GM12878 (cell line): ENCODE data around the gene TCEAL1. TPM values are rescaled to one million over a fixed set of nuclear protein-coding genes. Genes with fewer than 3 reads are reported as not detected.

Experiments used
- ATAC-seq: fragments of 200-7000 bp; cut with Tn5 transposase; 3 replicates; pipeline ENCODE4 v1.9.1; 2020; ENCODE audit warnings: mild to moderate bottlenecking, moderate library complexity
- BruUV-seq: library from RNA; stranded (reverse); fragments of 400-500 nt; replicated peaks from 2 replicates; lab custom pipeline; 2021; lab: Mats Ljungman, UMichigan
- CTCF ChIA-PET: fragments of 300-600 bp; sonication (Branson Sonifier 250); formaldehyde crosslinking; extraction: SDS; loops from one replicate; lab custom pipeline; 2021; ENCODE audit warnings: inconsistent platforms; lab: Yijun Ruan, JAX
- POLR2A ChIA-PET: fragments of 350-600 bp; formaldehyde crosslinking; extraction: SDS; loops from one replicate; lab custom pipeline; 2021; ENCODE audit warnings: inconsistent platforms; lab: Charles Lee
- RAD21 ChIA-PET: fragments of 300-600 bp; sonication (Branson Sonifier 250); formaldehyde crosslinking; loops from one replicate; lab custom pipeline; 2023; ENCODE audit warnings: antibody characterized with exemption; ENCODE audit not compliant: unreplicated experiment; lab: Charles Lee
- SMC1A ChIA-PET: fragments of 300-600 bp; sonication (Branson Sonifier 250); formaldehyde crosslinking; loops from one replicate; lab custom pipeline; 2023; ENCODE audit not compliant: unreplicated experiment, uncharacterized antibody; lab: Charles Lee
- DNase-seq: peaks from one replicate; pipeline ENCODE4 v3.0.0-alpha.2; 2011; ENCODE audit warnings: low read depth, low spot score
- FAIRE-seq: peaks from 3 replicates; lab custom pipeline; 2011; peaks lifted over from hg19 to GRCh38; lab: Jason Lieb, UNC
- H2AFZ ChIP-seq: 2 replicates; pipeline ENCODE4 v1.6.0; 2011; ENCODE audit warnings: low read depth, low read length, control low read depth; ENCODE audit not compliant: control insufficient read depth
- H3K27ac ChIP-seq: 2 replicates; pipeline ENCODE4 v1.5.1; 2011; ENCODE audit warnings: control low read depth; ENCODE audit not compliant: control insufficient read depth, insufficient read depth
- H3K27me3 ChIP-seq, 2 experiments: replicated peaks in 1 of 2; 2 replicates each; pipeline versions ENCODE4 v1.6.0 to v1.6.1; 2011; ENCODE audit warnings: low read length in 1 of 2; ENCODE audit not compliant: control insufficient read depth in 2 of 2, insufficient read depth in 2 of 2
- H3K36me3 ChIP-seq, 2 experiments: 2 replicates each; pipeline ENCODE4 v1.5.1; 2011; ENCODE audit warnings: low read length in 1 of 2; ENCODE audit not compliant: control insufficient read depth in 2 of 2, insufficient read depth in 2 of 2
- H3K4me1 ChIP-seq: 2 replicates; pipeline ENCODE4 v1.6.1; 2011; ENCODE audit warnings: mild to moderate bottlenecking, low read length, moderate library complexity, mixed read lengths; ENCODE audit not compliant: control insufficient read depth, insufficient read depth
- H3K4me2 ChIP-seq: 2 replicates; pipeline ENCODE4 v1.6.0; 2011; ENCODE audit warnings: control low read depth; ENCODE audit not compliant: control insufficient read depth, insufficient read depth
- H3K4me3 ChIP-seq: fragments of 200-600 bp; sonication (generic); 2 replicates; pipeline ENCODE4 v1.5.1; 2016
- H3K79me2 ChIP-seq: 2 replicates; pipeline ENCODE4 v1.6.0; 2011; ENCODE audit warnings: low read length; ENCODE audit not compliant: control insufficient read depth, insufficient read depth
- H3K9ac ChIP-seq: 2 replicates; pipeline ENCODE4 v1.8.0; 2011; ENCODE audit warnings: low read length, control low read depth, mixed read lengths; ENCODE audit not compliant: control insufficient read depth, insufficient read depth
- H3K9me3 ChIP-seq: replicated peaks from 3 replicates; pipeline ENCODE4 v1.5.1; 2011; ENCODE audit warnings: mild to moderate bottlenecking, low read length; ENCODE audit not compliant: control insufficient read depth, insufficient read depth
- H4K20me1 ChIP-seq: 2 replicates; pipeline ENCODE4 v1.6.0; 2011; ENCODE audit not compliant: control insufficient read depth, insufficient read depth
- CBFB ChIP-seq: IDR thresholded peaks from 2 replicates; pipeline ENCODE4 v1.6.1; 2016; ENCODE audit warnings: antibody characterized with exemption, low read depth
- CHD2 ChIP-seq: IDR thresholded peaks from 2 replicates; pipeline ENCODE4 v1.6.1; 2011; ENCODE audit warnings: low read depth, low read length, improper control_type of control experiment, borderline replicate concordance
- FOXK2 ChIP-seq: fragments of 450-650 bp; IDR thresholded peaks from 2 replicates; pipeline ENCODE4 v1.6.1; 2017; ENCODE audit warnings: mild to moderate bottlenecking, moderate library complexity
- GABPA ChIP-seq: IDR thresholded peaks from 2 replicates; pipeline ENCODE4 v1.6.1; 2014; ENCODE audit warnings: antibody characterized with exemption, low read depth, mild to moderate bottlenecking, inconsistent platforms
- IRF3 ChIP-seq: fragments of 450-650 bp; IDR thresholded peaks from 2 replicates; pipeline ENCODE4 v1.6.1; 2014; ENCODE audit warnings: mild to moderate bottlenecking
- KAT2A ChIP-seq: conservative IDR thresholded peaks from 2 replicates; pipeline ENCODE4 v1.6.1; 2011; ENCODE audit warnings: low read depth, low read length; ENCODE audit not compliant: control insufficient read depth
- KDM1A ChIP-seq: fragments of 200-600 bp; sonication (generic); IDR thresholded peaks from 2 replicates; pipeline ENCODE4 v1.6.1; 2016; ENCODE audit warnings: borderline replicate concordance
- NBN ChIP-seq: fragments of 450-650 bp; IDR thresholded peaks from 2 replicates; pipeline ENCODE4 v1.6.1; 2016
- NFYA ChIP-seq: IDR thresholded peaks from 2 replicates; pipeline ENCODE4 v1.6.1; 2011; ENCODE audit warnings: low read depth, mild to moderate bottlenecking, low read length, improper control_type of control experiment, borderline replicate concordance
- NR2F1 ChIP-seq: fragments of 450-650 bp; conservative IDR thresholded peaks from 2 replicates; pipeline ENCODE4 v1.6.1; 2017; ENCODE audit warnings: mild to moderate bottlenecking
- PBX3 ChIP-seq: IDR thresholded peaks from 2 replicates; pipeline ENCODE4 v1.6.1; 2011; ENCODE audit warnings: mild to moderate bottlenecking, low read depth, low read length, moderate library complexity; ENCODE audit not compliant: insufficient replicate concordance
- RAD51 ChIP-seq: fragments of 450-650 bp; IDR thresholded peaks from 2 replicates; pipeline ENCODE4 v1.6.1; 2016; ENCODE audit warnings: moderate library complexity, mild to moderate bottlenecking, inconsistent platforms
- SP1 ChIP-seq: IDR thresholded peaks from one replicate; pipeline ENCODE4 v1.6.1; 2011; ENCODE audit warnings: low read depth, low read length
- SUZ12 ChIP-seq: fragments of 200-600 bp; sonication (generic); IDR thresholded peaks from one replicate; pipeline ENCODE4 v1.6.1; 2018; ENCODE audit warnings: antibody characterized with exemption, mild to moderate bottlenecking; ENCODE audit not compliant: unreplicated experiment
- ZBTB33 ChIP-seq: fragments of 450-650 bp; IDR thresholded peaks from 2 replicates; pipeline ENCODE4 v1.6.1; 2017; ENCODE audit warnings: mild to moderate bottlenecking
- ZNF384 ChIP-seq: IDR thresholded peaks from 2 replicates; pipeline ENCODE4 v1.6.1; 2012; ENCODE audit warnings: low read depth, mild to moderate bottlenecking, low read length, improper control_type of control experiment, borderline replicate concordance
- ZZZ3 ChIP-seq: IDR thresholded peaks from 2 replicates; pipeline ENCODE4 v1.6.1; 2011; ENCODE audit warnings: low read depth; ENCODE audit not compliant: control insufficient read depth, insufficient read length
- WGBS: methylation state at CpG from one replicate; pipeline ENCODE4 v1.1.6; 2016; ENCODE audit warnings: low lambda C conversion rate; ENCODE audit not compliant: insufficient replicate concordance, insufficient coverage; ENCODE audit errors: missing lambda C conversion rate; 5-methylcytosine and 5-hydroxymethylcytosine counted together
- in situ Hi-C: fragments of 300-500 bp; cut with MboI; formaldehyde crosslinking; loops from 9 replicates; pipeline ENCODE4 v1.14.3; 2018; ENCODE audit warnings: mixed read lengths
- intact Hi-C: fragments of 100-400 bp; cut with micrococcal nuclease; formaldehyde crosslinking; loops from one replicate; pipeline ENCODE4 v1.14.2; 2022; ENCODE audit not compliant: unreplicated experiment
- polyA plus RNA-seq, 11 experiments: library from polyadenylated mRNA; depleted of rRNA in 4 of 11; unstranded in 6 of 11; stranded (reverse) in 5 of 11; fragments of >200 nt; fragmentation: Nextera tagmentation in 4 of 11; fragmentation: Illumina TruSeq in 1 of 11; extraction: Ambion mirVana in 4 of 11; extraction: Trizol in 1 of 11; gene quantifications; 1 replicate in 1 of 11; 2 replicates in 10 of 11; pipeline versions ENCODE4 v1.2.1 to v1.2.3, GENCODE V29; 2011 to 2016; ENCODE audit warnings: inconsistent platforms in 2 of 11, missing spikeins in 2 of 11, low read depth in 1 of 11
- total RNA-seq, 4 experiments: library from RNA; depleted of rRNA in 3 of 4; stranded (reverse); fragments of >200 nt in 3 of 4; fragmentation: Illumina TruSeq in 1 of 4; extraction: Trizol in 1 of 4; gene quantifications; 2 replicates each; pipeline versions ENCODE4 v1.2.1 to v1.2.3, GENCODE V29; 2013 to 2021

The TCEAL1 gene
- total and polyA plus RNA-seq, 10 of the 15 experiments (the other 5 are each of a cell fraction or from before 2014, with no cell fraction given): 10.1 to 24.3 (median 17.8) TPM

GRCh38 chrX:103610282-103610681, 18.5 kb upstream of the TCEAL1 start:
- Histone ChIP-seq H3K4me1 (no peaks in the 10 kb centered on the region), H3K9me3 (no peaks in the 10 kb centered on the region), H3K4me2 (no peak overlapping the region), H4K20me1 (no peaks in the 10 kb centered on the region), H3K4me3 (no peak overlapping the region), H3K79me2 (peaks cover 2% of the 10 kb centered on the region; the same call in 1 of the 2 replicates), H3K27me3 (no peaks in the 10 kb centered on the region), H3K36me3 (no peaks in the 10 kb centered on the region), H2AFZ (no peak overlapping the region)
- BruUV-seq: no TSS peak
- intact Hi-C loops: no loop called here
- no peak for ATAC-seq
- no peak for FAIRE-seq
- ChIA-PET POLR2A (no interaction called here), CTCF (no interaction called here)
- WGBS: 43% methylated on average over 1 of the region's 1 CpG
- TF ChIP-seq SUZ12: no peak
- no peak for TF ChIP-seq CBFB
- no peak for TF ChIP-seq ZZZ3
- no peak for TF ChIP-seq NBN
- no peak for TF ChIP-seq CHD2
- no peak for TF ChIP-seq ZNF384
- no peak for TF ChIP-seq NFYA
- TF ChIP-seq, all 136 proteins: peak for 0
- SMC1A ChIA-PET: no interaction called here
- no peak overlapping the region for H3K27ac ChIP-seq
- no peak for DNase-seq
- H3K9ac ChIP-seq: no peak overlapping the region
- RAD21 ChIA-PET: no interaction called here
- in situ Hi-C loops: no loop called here

- Histone ChIP-seq H3K36me3 (no peaks in the 10 kb centered on the region), H3K9me3 (no peaks in the 10 kb centered on the region), H3K4me2 (no peak overlapping the region), H3K79me2 (no peaks in the 10 kb centered on the region), H2AFZ (no peak overlapping the region), H3K27ac (no peak overlapping the region), H4K20me1 (no peaks in the 10 kb centered on the region), H3K4me1 (no peaks in the 10 kb centered on the region), H3K4me3 (no peak overlapping the region), H3K27me3 (no peaks in the 10 kb centered on the region), H3K9ac (no peak overlapping the region)
- CTCF ChIA-PET: no interaction called here
- ATAC-seq (no peak), DNase-seq (no peak), FAIRE-seq (no peak)
- RAD21 ChIA-PET: no interaction called here
- in situ Hi-C loops (no loop called here), intact Hi-C loops (no loop called here)
- WGBS: 0% methylated on average over 1 of the region's 1 CpG
- POLR2A ChIA-PET: no interaction called here
- BruUV-seq: no TSS peak
- SMC1A ChIA-PET: no interaction called here
- TF ChIP-seq KAT2A (no peak), IRF3 (no peak), ZBTB33 (no peak), RAD51 (no peak), NR2F1 (no peak), KDM1A (no peak), FOXK2 (no peak), GABPA (no peak), PBX3 (no peak), SP1 (no peak)
Observed at GRCh38 chrX:103613362-103613890, 15.3 kb upstream of the TCEAL1 start.
